Small intestine (tissue), 7 donors: ENCODE data around the gene COL6A3. TPM values are rescaled to one million over a fixed set of nuclear protein-coding genes. Genes with fewer than 3 reads are reported as not detected.

Source experiments
- DNase-seq, 2 donors: peaks; one replicate each; pipeline versions ENCODE4 v3.0.0 to v3.0.0-alpha.2; 2013
- FAIRE-seq: peaks from 2 replicates; lab custom pipeline; 2012; peaks lifted over from hg19 to GRCh38; lab: Jason Lieb, UNC
- H3K27ac ChIP-seq, 3 donors: one replicate each; pipeline ENCODE4 v1.5.1; 2013; ENCODE audit warnings: low read length in 2 of 3, mild to moderate bottlenecking in 2 of 3, control low read depth in 1 of 3, inconsistent platforms in 1 of 3, low read depth in 1 of 3, moderate library complexity in 1 of 3
- H3K27me3 ChIP-seq, 3 donors: one replicate each; pipeline ENCODE4 v1.6.1; 2013; ENCODE audit warnings: low read length in 3 of 3, inconsistent platforms in 1 of 3; ENCODE audit not compliant: control insufficient read depth in 3 of 3, insufficient read depth in 3 of 3
- H3K36me3 ChIP-seq, 3 donors: one replicate each; pipeline ENCODE4 v1.6.1; 2013; ENCODE audit warnings: low read length in 3 of 3, inconsistent platforms in 1 of 3, low read depth in 1 of 3, mild to moderate bottlenecking in 1 of 3, moderate library complexity in 1 of 3; ENCODE audit not compliant: control insufficient read depth in 3 of 3, insufficient read depth in 2 of 3
- H3K4me1 ChIP-seq, 3 donors: one replicate each; pipeline ENCODE4 v1.6.1; 2013; ENCODE audit warnings: low read length in 2 of 3, inconsistent platforms in 1 of 3, low read depth in 1 of 3, mild to moderate bottlenecking in 1 of 3, moderate library complexity in 1 of 3; ENCODE audit not compliant: control insufficient read depth in 3 of 3, insufficient read depth in 2 of 3
- H3K4me3 ChIP-seq, 3 donors: one replicate each; pipeline ENCODE4 v1.5.1; 2013; ENCODE audit warnings: low read length in 3 of 3, control low read depth in 1 of 3, inconsistent platforms in 1 of 3, low read depth in 1 of 3, mild to moderate bottlenecking in 1 of 3, moderate library complexity in 1 of 3
- H3K9me3 ChIP-seq, 2 donors: one replicate each; pipeline ENCODE4 v1.6.1; 2013; ENCODE audit warnings: low read depth in 1 of 2, low read length in 1 of 2; ENCODE audit not compliant: control insufficient read depth in 2 of 2, insufficient read depth in 1 of 2
- WGBS, 3 donors: extraction: QIAGEN DNeasy Blood & Tissue Kit; methylation state at CpG; one replicate each; pipeline ENCODE4 v1.1.7; 2013; 5-methylcytosine and 5-hydroxymethylcytosine counted together
- polyA plus RNA-seq, 4 donors: library from polyadenylated mRNA; stranded (reverse) in 3 of 4; unstranded in 1 of 4; fragments of 200-250 nt in 3 of 4; fragments of 120-200 nt in 1 of 4; gene quantifications; one replicate each; pipeline versions ENCODE4 v1.2.1 to v1.2.3, GENCODE V29; 2013
- donor health status: healthy with polysubstance abuse.
- donor health status: control.
- donor health status: control.
- donor health status: Bipolar disorder and iron deficiency.
- donor health status: healthy.

Gene COL6A3
- polyA plus RNA-seq, 4 donors, result 0.89 to 92.4 (median 26.7) TPM

- Histone ChIP-seq H3K9me3 (no peaks in the 10 kb centered on the region), H3K27ac (no peak overlapping the region), H3K36me3 (no peaks in the 10 kb centered on the region), H3K4me3 (no peak overlapping the region), H3K4me1 (peaks cover 0 to 2% (median 0%) of the 10 kb centered on the region in 3 donors), H3K27me3 (peaks cover 0 to 8% (median 0%) of the 10 kb centered on the region in 3 donors)
- no peak for DNase-seq
- 45 to 59% (median 56%) methylated on average over 3 of the region's 3 CpGs for WGBS, 3 donors
- no peak for FAIRE-seq
These were observed 15.8 kb upstream of the COL6A3 start for GRCh38 chr2:237429753-237430152.

GRCh38 chr2:237427769-237428506 lies 14.0 kb upstream of the COL6A3 start:
- H3K4me3 ChIP-seq, result no peak overlapping the region
- 77 to 86% (median 82%) methylated on average over 5 of the region's 5 CpGs for WGBS, 3 donors
- DNase-seq, result no peak
- H3K27ac ChIP-seq, result no peak overlapping the region
- FAIRE-seq, result no peak
- peaks cover 0 to 7% (median 0%) of the 10 kb centered on the region in 3 donors for H3K27me3 ChIP-seq
- no peaks in the 10 kb centered on the region for H3K36me3 ChIP-seq
- no peaks in the 10 kb centered on the region for H3K9me3 ChIP-seq
- no peaks in the 10 kb centered on the region for H3K4me1 ChIP-seq

GRCh38 chr2:237426517-237426916 lies 12.6 kb upstream of the COL6A3 start:
- DNase-seq (no peak), FAIRE-seq (no peak)
- Histone ChIP-seq H3K27me3 (peaks cover 0 to 2% (median 0%) of the 10 kb centered on the region in 3 donors), H3K4me3 (no peak overlapping the region), H3K27ac (no peak overlapping the region), H3K36me3 (no peaks in the 10 kb centered on the region), H3K4me1 (peaks cover 0 to 4% (median 0%) of the 10 kb centered on the region in 3 donors), H3K9me3 (no peaks in the 10 kb centered on the region)
- 93 to 96% (median 96%) methylated on average over 1 of the region's 1 CpG for WGBS, 3 donors

GRCh38 chr2:237425320-237425719 lies 11.4 kb upstream of the COL6A3 start:
- peaks cover 0 to 8% (median 0%) of the 10 kb centered on the region in 3 donors for H3K4me1 ChIP-seq
- peaks cover 0 to 2% (median 0%) of the 10 kb centered on the region in 3 donors for H3K27me3 ChIP-seq
- H3K4me3 ChIP-seq, result no peak overlapping the region
- no peak for DNase-seq
- no peaks in the 10 kb centered on the region for H3K36me3 ChIP-seq
- no peak for FAIRE-seq
- no peaks in the 10 kb centered on the region for H3K9me3 ChIP-seq
- WGBS, 3 donors, result 35 to 64% (median 46%) methylated on average over 3 of the region's 3 CpGs
- no peak overlapping the region for H3K27ac ChIP-seq

GRCh38 chr2:237424544-237424943 lies 10.6 kb upstream of the COL6A3 start:
- Histone ChIP-seq H3K36me3 (no peaks in the 10 kb centered on the region), H3K27ac (no peak overlapping the region), H3K27me3 (peaks cover 0 to 2% (median 0%) of the 10 kb centered on the region in 3 donors), H3K9me3 (no peaks in the 10 kb centered on the region), H3K4me3 (no peak overlapping the region), H3K4me1 (peaks cover 0 to 8% (median 0%) of the 10 kb centered on the region in 3 donors)
- FAIRE-seq, result no peak
- no peak for DNase-seq
- 74 to 88% (median 79%) methylated on average over 2 of the region's 2 CpGs for WGBS, 3 donors

- FAIRE-seq (no peak), DNase-seq (no peak)
- no peaks in the 10 kb centered on the region for H3K9me3 ChIP-seq
- peaks cover 0 to 8% (median 0%) of the 10 kb centered on the region in 3 donors for H3K4me1 ChIP-seq
- no peak overlapping the region for H3K27ac ChIP-seq
- peaks cover 0 to 4% (median 0%) of the 10 kb centered on the region in 3 donors for H3K27me3 ChIP-seq
- WGBS, 3 donors, result 79 to 96% (median 87%) methylated on average over 2 of the region's 2 CpGs
- no peaks in the 10 kb centered on the region for H3K36me3 ChIP-seq
- H3K4me3 ChIP-seq, result no peak overlapping the region
These were observed 9.9 kb upstream of the COL6A3 start for GRCh38 chr2:237423891-237424290.

GRCh38 chr2:237422309-237422708 lies 8.3 kb upstream of the COL6A3 start:
- Histone ChIP-seq H3K27ac (peak overlapping the region in 1 of 3 donors; percentile 81), H3K4me3 (no peak overlapping the region)

GRCh38 chr2:237421542-237422116 lies 7.7 kb upstream of the COL6A3 start:
- DNase-seq (peak; percentile 49 to 82), FAIRE-seq (no peak)
- no peak overlapping the region for H3K4me3 ChIP-seq
- H3K27ac ChIP-seq, result peak overlapping the region in 2 of 3 donors; percentile 39 to 81
- H3K4me1 ChIP-seq, result peaks cover 0 to 8% (median 0%) of the 10 kb centered on the region in 3 donors
- peaks cover 0 to 7% (median 0%) of the 10 kb centered on the region in 3 donors for H3K27me3 ChIP-seq
- H3K9me3 ChIP-seq, result no peaks in the 10 kb centered on the region
- H3K36me3 ChIP-seq, result no peaks in the 10 kb centered on the region
- 13 to 16% (median 13%) methylated on average over 23 of the region's 23 CpGs for WGBS, 3 donors

More at GRCh38 chr2:237422309-237422708, 8.3 kb upstream of the COL6A3 start:
- H3K4me1 ChIP-seq, result peaks cover 0 to 8% (median 0%) of the 10 kb centered on the region in 3 donors
- DNase-seq (no peak), FAIRE-seq (no peak)
- peaks cover 0 to 5% (median 0%) of the 10 kb centered on the region in 3 donors for H3K27me3 ChIP-seq
- 72 to 81% (median 76%) methylated on average over 10 of the region's 10 CpGs for WGBS, 3 donors
- no peaks in the 10 kb centered on the region for H3K9me3 ChIP-seq
- no peaks in the 10 kb centered on the region for H3K36me3 ChIP-seq
